GM12878 (cell line): ENCODE data around the gene BDH1. TPM values are rescaled to one million over a fixed set of nuclear protein-coding genes. Genes with fewer than 3 reads are reported as not detected.

Source experiments
- ATAC-seq: fragments of 200-7000 bp; cut with Tn5 transposase; 3 replicates; pipeline ENCODE4 v1.9.1; 2020; ENCODE audit warnings: mild to moderate bottlenecking, moderate library complexity
- BruUV-seq: library from RNA; stranded (reverse); fragments of 400-500 nt; replicated peaks from 2 replicates; lab custom pipeline; 2021; lab: Mats Ljungman, UMichigan
- CTCF ChIA-PET: fragments of 300-600 bp; sonication (Branson Sonifier 250); formaldehyde crosslinking; extraction: SDS; loops from one replicate; lab custom pipeline; 2021; ENCODE audit warnings: inconsistent platforms; lab: Yijun Ruan, JAX
- POLR2A ChIA-PET: fragments of 350-600 bp; formaldehyde crosslinking; extraction: SDS; loops from one replicate; lab custom pipeline; 2021; ENCODE audit warnings: inconsistent platforms; lab: Charles Lee
- RAD21 ChIA-PET: fragments of 300-600 bp; sonication (Branson Sonifier 250); formaldehyde crosslinking; loops from one replicate; lab custom pipeline; 2023; ENCODE audit warnings: antibody characterized with exemption; ENCODE audit not compliant: unreplicated experiment; lab: Charles Lee
- SMC1A ChIA-PET: fragments of 300-600 bp; sonication (Branson Sonifier 250); formaldehyde crosslinking; loops from one replicate; lab custom pipeline; 2023; ENCODE audit not compliant: unreplicated experiment, uncharacterized antibody; lab: Charles Lee
- DNase-seq: peaks from one replicate; pipeline ENCODE4 v3.0.0-alpha.2; 2011; ENCODE audit warnings: low read depth, low spot score
- FAIRE-seq: peaks from 3 replicates; lab custom pipeline; 2011; peaks lifted over from hg19 to GRCh38; lab: Jason Lieb, UNC
- H2AFZ ChIP-seq: 2 replicates; pipeline ENCODE4 v1.6.0; 2011; ENCODE audit warnings: low read depth, low read length, control low read depth; ENCODE audit not compliant: control insufficient read depth
- H3K27ac ChIP-seq: 2 replicates; pipeline ENCODE4 v1.5.1; 2011; ENCODE audit warnings: control low read depth; ENCODE audit not compliant: control insufficient read depth, insufficient read depth
- H3K27me3 ChIP-seq, 2 experiments: replicated peaks in 1 of 2; 2 replicates each; pipeline versions ENCODE4 v1.6.0 to v1.6.1; 2011; ENCODE audit warnings: low read length in 1 of 2; ENCODE audit not compliant: control insufficient read depth in 2 of 2, insufficient read depth in 2 of 2
- H3K36me3 ChIP-seq, 2 experiments: 2 replicates each; pipeline ENCODE4 v1.5.1; 2011; ENCODE audit warnings: low read length in 1 of 2; ENCODE audit not compliant: control insufficient read depth in 2 of 2, insufficient read depth in 2 of 2
- H3K4me1 ChIP-seq: 2 replicates; pipeline ENCODE4 v1.6.1; 2011; ENCODE audit warnings: mild to moderate bottlenecking, low read length, moderate library complexity, mixed read lengths; ENCODE audit not compliant: control insufficient read depth, insufficient read depth
- H3K4me2 ChIP-seq: 2 replicates; pipeline ENCODE4 v1.6.0; 2011; ENCODE audit warnings: control low read depth; ENCODE audit not compliant: control insufficient read depth, insufficient read depth
- H3K4me3 ChIP-seq: fragments of 200-600 bp; sonication (generic); 2 replicates; pipeline ENCODE4 v1.5.1; 2016
- H3K79me2 ChIP-seq: 2 replicates; pipeline ENCODE4 v1.6.0; 2011; ENCODE audit warnings: low read length; ENCODE audit not compliant: control insufficient read depth, insufficient read depth
- H3K9ac ChIP-seq: 2 replicates; pipeline ENCODE4 v1.8.0; 2011; ENCODE audit warnings: low read length, control low read depth, mixed read lengths; ENCODE audit not compliant: control insufficient read depth, insufficient read depth
- H3K9me3 ChIP-seq: replicated peaks from 3 replicates; pipeline ENCODE4 v1.5.1; 2011; ENCODE audit warnings: mild to moderate bottlenecking, low read length; ENCODE audit not compliant: control insufficient read depth, insufficient read depth
- H4K20me1 ChIP-seq: 2 replicates; pipeline ENCODE4 v1.6.0; 2011; ENCODE audit not compliant: control insufficient read depth, insufficient read depth
- CREM ChIP-seq: IDR thresholded peaks from 2 replicates; pipeline ENCODE4 v1.6.1; 2014; ENCODE audit warnings: antibody characterized with exemption, low read depth
- MEF2A ChIP-seq: IDR thresholded peaks from 2 replicates; pipeline ENCODE4 v1.6.1; 2011; ENCODE audit warnings: low read depth, mild to moderate bottlenecking, low read length, moderate library complexity; ENCODE audit not compliant: insufficient read depth
- ZBTB40 ChIP-seq: fragments of 450-650 bp; IDR thresholded peaks from 2 replicates; pipeline ENCODE4 v1.6.1; 2016; ENCODE audit warnings: mild to moderate bottlenecking, moderate library complexity, borderline replicate concordance
- ZNF687 ChIP-seq: fragments of 450-650 bp; IDR thresholded peaks from 2 replicates; pipeline ENCODE4 v1.6.1; 2017; ENCODE audit warnings: mild to moderate bottlenecking, moderate library complexity
- WGBS: methylation state at CpG from one replicate; pipeline ENCODE4 v1.1.6; 2016; ENCODE audit warnings: low lambda C conversion rate; ENCODE audit not compliant: insufficient replicate concordance, insufficient coverage; ENCODE audit errors: missing lambda C conversion rate; 5-methylcytosine and 5-hydroxymethylcytosine counted together
- in situ Hi-C: fragments of 300-500 bp; cut with MboI; formaldehyde crosslinking; loops from 9 replicates; pipeline ENCODE4 v1.14.3; 2018; ENCODE audit warnings: mixed read lengths
- intact Hi-C: fragments of 100-400 bp; cut with micrococcal nuclease; formaldehyde crosslinking; loops from one replicate; pipeline ENCODE4 v1.14.2; 2022; ENCODE audit not compliant: unreplicated experiment
- polyA plus RNA-seq, 11 experiments: library from polyadenylated mRNA; depleted of rRNA in 4 of 11; unstranded in 6 of 11; stranded (reverse) in 5 of 11; fragments of >200 nt; fragmentation: Nextera tagmentation in 4 of 11; fragmentation: Illumina TruSeq in 1 of 11; extraction: Ambion mirVana in 4 of 11; extraction: Trizol in 1 of 11; gene quantifications; 1 replicate in 1 of 11; 2 replicates in 10 of 11; pipeline versions ENCODE4 v1.2.1 to v1.2.3, GENCODE V29; 2011 to 2016; ENCODE audit warnings: inconsistent platforms in 2 of 11, missing spikeins in 2 of 11, low read depth in 1 of 11
- total RNA-seq, 4 experiments: library from RNA; depleted of rRNA in 3 of 4; stranded (reverse); fragments of >200 nt in 3 of 4; fragmentation: Illumina TruSeq in 1 of 4; extraction: Trizol in 1 of 4; gene quantifications; 2 replicates each; pipeline versions ENCODE4 v1.2.1 to v1.2.3, GENCODE V29; 2013 to 2021

BDH1 gene
- total and polyA plus RNA-seq, 10 of the 15 experiments (the other 5 are each of a cell fraction or from before 2014, with no cell fraction given) = 11.3 to 84.5 (median 60.3) TPM

- CTCF ChIA-PET = interaction anchor here (0.6 to 5.2 kb wide), 24 partner anchors 11 to 374 kb away, joined by 3 to 59 read pairs (median 4); no protein-coding TSS in a partner anchor
- Histone ChIP-seq H3K9ac (no peak overlapping the region), H3K4me3 (no peak overlapping the region), H3K9me3 (no peaks in the 10 kb centered on the region), H3K36me3 (no peaks in the 10 kb centered on the region), H3K4me2 (no peak overlapping the region), H3K79me2 (no peaks in the 10 kb centered on the region), H2AFZ (no peak overlapping the region), H3K27me3 (no peaks in the 10 kb centered on the region), H3K27ac (no peak overlapping the region), H3K4me1 (peaks cover 2% of the 10 kb centered on the region; the same call in 1 of the 2 replicates), H4K20me1 (no peaks in the 10 kb centered on the region)
- no peak for TF ChIP-seq CREM
- no peak for TF ChIP-seq ZBTB40
- TF ChIP-seq MEF2A = no peak
- TF ChIP-seq ZNF687 = no peak
- BruUV-seq = no TSS peak
- intact Hi-C loops = loop anchor here (2.0 to 5.0 kb wide), 2 partner anchors 69 to 204 kb away; no protein-coding TSS in a partner anchor
- DNase-seq (no peak), FAIRE-seq (no peak), ATAC-seq (no peak)
- in situ Hi-C loops = no loop called here
- SMC1A ChIA-PET = interaction anchor here (0.6 to 1.6 kb wide), 8 partner anchors 9 to 339 kb away, joined by 3 to 7 read pairs (median 4); no protein-coding TSS in a partner anchor
- RAD21 ChIA-PET = interaction anchor here (1.0 to 1.6 kb wide), 8 partner anchors 9 to 374 kb away, joined by 3 to 5 read pairs (median 4); no protein-coding TSS in a partner anchor
- POLR2A ChIA-PET = interaction anchor here (0.6 kb wide), 1 partner anchor 217 kb away, joined by 6 read pairs; no protein-coding TSS in a partner anchor
- 55% methylated on average over 15 of the region's 15 CpGs for WGBS
Measured at GRCh38 chr3:197598404-197598980, 42.7 kb upstream of the BDH1 start.
